ENCODE data around the gene NR2E3. TPM values are rescaled to one million over a fixed set of nuclear protein-coding genes. Genes with fewer than 3 reads are reported as not detected.
"Not testable (repeated sequence)": the region's sequence is repeated elsewhere in the genome, so short reads cannot be mapped to it uniquely, and the experiment has no call there.

Gene NR2E3
- total RNA-seq, 1 donor from 2014 or later: not detected

DNA sequence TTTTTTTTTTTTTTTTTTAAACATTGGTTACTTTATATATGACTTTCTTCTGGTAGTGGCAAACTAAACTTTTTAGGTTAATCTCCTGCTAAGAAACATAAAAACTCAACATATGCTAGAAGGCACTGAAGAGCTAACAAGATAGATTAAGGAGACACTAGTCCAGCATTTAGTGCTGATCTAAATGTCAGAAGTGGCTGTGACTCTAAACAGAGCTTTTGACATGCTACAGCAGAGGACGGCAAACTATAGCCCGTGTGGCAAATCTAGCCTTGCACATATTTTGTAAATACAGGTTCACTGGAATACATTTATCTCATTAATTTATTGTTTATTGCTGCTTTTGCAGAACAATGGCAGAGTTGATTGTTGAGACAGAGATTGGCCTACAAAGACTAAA, 20.6 kb downstream of the NR2E3 start:
- no peaks in the 10 kb centered on the region for H3K27me3 Mint-ChIP-seq (ENCODE audit: low read depth)

DNA sequence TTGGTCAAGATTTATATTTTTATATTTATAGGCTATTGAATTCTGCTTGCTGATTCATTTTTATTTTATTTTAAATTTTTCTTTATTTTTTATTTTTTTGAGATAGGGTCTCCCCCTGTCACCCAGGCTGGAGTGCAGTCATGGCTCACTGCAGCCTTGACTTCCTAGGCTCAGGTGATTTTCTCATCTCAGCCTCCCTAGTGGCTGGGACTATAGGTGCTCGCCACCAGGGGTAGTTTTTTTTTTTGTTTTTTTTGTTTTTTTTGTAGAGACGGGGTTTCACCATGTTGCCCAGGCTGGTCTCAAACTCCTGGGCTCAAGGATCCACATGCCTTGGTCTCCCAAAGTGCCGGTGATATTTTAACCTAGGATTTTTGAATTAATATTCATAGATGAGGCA, 31.2 kb downstream of the NR2E3 start:
- Mint-ChIP-seq H3K4me1 (ENCODE audit: low read depth) (peaks cover 23% of the 10 kb centered on the region), H3K27me3 (ENCODE audit: low read depth) (no peaks in the 10 kb centered on the region), H3K36me3 (ENCODE audit: low read depth) (peaks cover 8% of the 10 kb centered on the region), H3K9me3 (ENCODE audit: low read depth) (no peaks in the 10 kb centered on the region), H3K4me3 (ENCODE audit: unreplicated experiment) (no peak overlapping the region), H3K27ac (ENCODE audit: unreplicated experiment) (no peak overlapping the region)
- DNase-seq (ENCODE audit: low spot score): no peak
- TF ChIP-seq, protein P1, sequence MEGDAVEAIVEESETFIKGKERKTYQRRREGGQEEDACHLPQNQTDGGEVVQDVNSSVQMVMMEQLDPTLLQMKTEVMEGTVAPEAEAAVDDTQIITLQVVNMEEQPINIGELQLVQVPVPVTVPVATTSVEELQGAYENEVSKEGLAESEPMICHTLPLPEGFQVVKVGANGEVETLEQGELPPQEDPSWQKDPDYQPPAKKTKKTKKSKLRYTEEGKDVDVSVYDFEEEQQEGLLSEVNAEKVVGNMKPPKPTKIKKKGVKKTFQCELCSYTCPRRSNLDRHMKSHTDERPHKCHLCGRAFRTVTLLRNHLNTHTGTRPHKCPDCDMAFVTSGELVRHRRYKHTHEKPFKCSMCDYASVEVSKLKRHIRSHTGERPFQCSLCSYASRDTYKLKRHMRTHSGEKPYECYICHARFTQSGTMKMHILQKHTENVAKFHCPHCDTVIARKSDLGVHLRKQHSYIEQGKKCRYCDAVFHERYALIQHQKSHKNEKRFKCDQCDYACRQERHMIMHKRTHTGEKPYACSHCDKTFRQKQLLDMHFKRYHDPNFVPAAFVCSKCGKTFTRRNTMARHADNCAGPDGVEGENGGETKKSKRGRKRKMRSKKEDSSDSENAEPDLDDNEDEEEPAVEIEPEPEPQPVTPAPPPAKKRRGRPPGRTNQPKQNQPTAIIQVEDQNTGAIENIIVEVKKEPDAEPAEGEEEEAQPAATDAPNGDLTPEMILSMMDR (IDR thresholded peaks at IDR 0.05): no peak

More for the DNA sequence above, 20.6 kb downstream of the NR2E3 start:
- Mint-ChIP-seq H3K27ac (ENCODE audit: unreplicated experiment) (no peak overlapping the region), H3K4me1 (ENCODE audit: low read depth) (peaks cover 9% of the 10 kb centered on the region), H3K9me3 (ENCODE audit: low read depth) (peaks cover 2% of the 10 kb centered on the region), H3K36me3 (ENCODE audit: low read depth) (peaks cover 38% of the 10 kb centered on the region), H3K4me3 (ENCODE audit: unreplicated experiment) (no peak overlapping the region)
- DNase-seq (ENCODE audit: low spot score): no peak
- TF ChIP-seq, protein P1 (IDR thresholded peaks at IDR 0.05): no peak

DNA sequence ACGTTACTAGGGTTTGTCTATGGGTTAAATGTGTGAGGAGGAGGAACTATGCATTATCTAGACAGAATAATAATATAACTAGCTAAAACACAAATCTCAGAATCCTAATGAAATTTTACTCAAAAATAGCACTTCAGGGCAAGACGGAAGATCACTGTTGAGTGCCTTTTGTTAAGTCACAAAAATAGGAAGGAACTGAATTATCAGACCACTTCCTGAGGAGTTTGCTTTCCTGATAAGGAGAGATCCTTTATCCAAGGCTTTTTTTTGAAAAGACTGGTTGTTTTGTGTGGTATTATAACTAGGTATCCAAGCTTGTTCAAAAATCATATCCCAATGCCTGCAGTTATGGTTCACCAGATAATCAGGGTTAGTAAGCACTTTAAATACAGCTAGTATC, 34.6 kb downstream of the NR2E3 start:
- TF ChIP-seq, protein P1 (IDR thresholded peaks at IDR 0.05): no peak
- no peak for DNase-seq (ENCODE audit: low spot score)
- Mint-ChIP-seq H3K36me3 (ENCODE audit: low read depth) (peaks cover 23% of the 10 kb centered on the region), H3K27me3 (ENCODE audit: low read depth) (no peaks in the 10 kb centered on the region), H3K9me3 (ENCODE audit: low read depth) (no peaks in the 10 kb centered on the region), H3K4me1 (ENCODE audit: low read depth) (no peaks in the 10 kb centered on the region), H3K4me3 (ENCODE audit: unreplicated experiment) (no peak overlapping the region), H3K27ac (ENCODE audit: unreplicated experiment) (no peak overlapping the region)

DNA sequence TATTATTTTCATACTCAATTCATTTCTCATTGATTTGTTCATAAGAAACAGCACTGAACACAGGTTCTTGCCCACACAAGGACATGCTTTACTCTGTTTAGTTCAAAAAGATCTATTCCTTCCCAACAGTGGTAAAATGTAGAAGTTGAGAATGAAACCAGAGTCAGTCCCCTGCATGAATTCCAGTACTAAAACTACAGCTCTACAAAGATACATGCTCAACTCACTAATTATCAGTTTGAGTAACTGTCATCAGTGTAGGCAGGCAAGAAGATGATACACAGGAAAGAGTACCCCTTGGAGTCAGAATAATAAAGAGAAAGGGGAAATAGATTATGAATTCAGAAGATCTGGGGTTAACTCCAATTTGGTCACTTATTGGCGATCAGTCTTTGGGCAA, 43.2 kb downstream of the NR2E3 start:
- no peak overlapping the region for H3K4me3 Mint-ChIP-seq (ENCODE audit: unreplicated experiment)
- H3K27me3 Mint-ChIP-seq (ENCODE audit: low read depth): no peaks in the 10 kb centered on the region

DNA sequence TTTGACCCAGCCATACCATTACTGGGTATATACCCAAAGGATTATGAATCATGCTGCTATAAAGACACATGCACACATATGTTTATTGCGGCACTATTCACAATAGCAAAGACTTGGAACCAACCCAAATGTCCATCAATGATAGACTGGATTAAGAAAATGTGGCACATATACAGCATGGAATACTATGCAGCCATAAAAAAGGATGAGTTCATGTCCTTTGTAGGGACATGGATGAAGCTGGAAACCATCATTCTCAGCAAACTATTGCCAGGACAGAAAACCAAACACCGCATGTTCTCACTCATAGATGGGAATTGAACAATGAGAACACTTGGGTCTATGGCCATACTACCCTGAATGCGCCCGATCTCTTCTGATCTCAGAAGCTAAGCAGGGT, 47.9 kb downstream of the NR2E3 start:
- DNase-seq (ENCODE audit: low spot score); H3K27ac Mint-ChIP-seq (ENCODE audit: unreplicated experiment); H3K9me3 Mint-ChIP-seq (ENCODE audit: low read depth); H3K4me3 Mint-ChIP-seq (ENCODE audit: unreplicated experiment); H3K27me3 Mint-ChIP-seq (ENCODE audit: low read depth); H3K4me1 Mint-ChIP-seq (ENCODE audit: low read depth): not testable (repeated sequence)
- H3K36me3 Mint-ChIP-seq (ENCODE audit: low read depth): peaks cover 17% of the 10 kb centered on the region

More for the DNA sequence above, 43.2 kb downstream of the NR2E3 start:
- no peaks in the 10 kb centered on the region for H3K9me3 Mint-ChIP-seq (ENCODE audit: low read depth)
- H3K4me1 Mint-ChIP-seq (ENCODE audit: low read depth): peaks cover 4% of the 10 kb centered on the region
- no peak overlapping the region for H3K27ac Mint-ChIP-seq (ENCODE audit: unreplicated experiment)
- TF ChIP-seq, protein P1 (IDR thresholded peaks at IDR 0.05): no peak
- H3K36me3 Mint-ChIP-seq (ENCODE audit: low read depth): peaks cover 10% of the 10 kb centered on the region
- no peak for DNase-seq (ENCODE audit: low spot score)

All from chondrocyte (in vitro differentiated cells).